Astrocyte of the spinal cord (primary cell): ENCODE data around the gene LARP7.

Experiments used
- DNase-seq: peaks from one replicate; pipeline ENCODE4 v3.0.0; 2011; ENCODE audit warnings: low read depth, low spot score
- H3K4me3 ChIP-seq: 2 replicates; pipeline ENCODE4 v1.5.1; 2011; ENCODE audit warnings: low read depth, mild to moderate bottlenecking, low read length, moderate library complexity
- in situ Hi-C: cut with HindIII; loops from 2 replicates; pipeline ENCODE4 v1.10.0; 2017; ENCODE audit warnings: low sequenced_read_pairs
- TF ChIP-seq, protein P1 (sequence below): IDR thresholded peaks from 2 replicates; pipeline ENCODE4 v1.5.1; 2012; ENCODE audit warnings: low read depth, mild to moderate bottlenecking, low read length, inconsistent platforms

The LARP7 gene

DNA sequence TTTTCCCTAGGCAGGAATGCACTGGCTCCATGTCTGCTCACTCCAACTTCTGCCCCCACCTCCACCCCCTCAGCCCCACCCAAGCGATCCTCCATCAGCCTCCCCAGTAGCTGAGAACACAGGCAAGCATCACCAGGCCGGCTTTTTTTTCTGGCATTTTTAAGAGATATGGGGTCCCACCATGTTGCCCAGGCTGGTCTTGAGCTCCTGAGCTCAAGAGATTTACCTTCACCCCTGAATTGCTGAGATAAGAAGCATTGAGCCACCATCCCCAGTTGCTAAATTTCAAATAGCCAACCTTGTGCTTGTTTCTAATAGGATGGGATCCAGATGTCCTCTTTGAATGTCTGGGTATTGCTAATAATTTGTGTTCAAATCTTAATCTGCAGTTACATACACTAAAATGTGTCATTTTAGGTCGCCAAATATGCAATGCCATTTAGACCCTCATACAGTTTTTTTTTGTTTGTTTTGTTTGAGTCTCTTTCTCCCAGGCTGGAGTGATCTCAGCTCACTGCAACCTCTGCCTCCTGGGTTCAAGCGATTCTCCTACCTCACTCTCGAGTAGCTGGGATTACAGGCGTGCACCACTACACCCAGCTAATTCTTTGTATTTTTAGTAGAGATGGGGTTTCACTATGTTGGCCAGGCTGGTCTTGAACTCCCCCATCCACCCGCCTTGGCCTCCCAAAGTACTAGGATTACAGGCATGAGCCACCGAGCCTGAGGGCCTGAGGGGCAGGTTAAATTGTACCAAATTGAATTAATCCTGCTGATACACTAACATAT is 8.8 kb downstream of the LARP7 start:
- TF ChIP-seq, protein P1, sequence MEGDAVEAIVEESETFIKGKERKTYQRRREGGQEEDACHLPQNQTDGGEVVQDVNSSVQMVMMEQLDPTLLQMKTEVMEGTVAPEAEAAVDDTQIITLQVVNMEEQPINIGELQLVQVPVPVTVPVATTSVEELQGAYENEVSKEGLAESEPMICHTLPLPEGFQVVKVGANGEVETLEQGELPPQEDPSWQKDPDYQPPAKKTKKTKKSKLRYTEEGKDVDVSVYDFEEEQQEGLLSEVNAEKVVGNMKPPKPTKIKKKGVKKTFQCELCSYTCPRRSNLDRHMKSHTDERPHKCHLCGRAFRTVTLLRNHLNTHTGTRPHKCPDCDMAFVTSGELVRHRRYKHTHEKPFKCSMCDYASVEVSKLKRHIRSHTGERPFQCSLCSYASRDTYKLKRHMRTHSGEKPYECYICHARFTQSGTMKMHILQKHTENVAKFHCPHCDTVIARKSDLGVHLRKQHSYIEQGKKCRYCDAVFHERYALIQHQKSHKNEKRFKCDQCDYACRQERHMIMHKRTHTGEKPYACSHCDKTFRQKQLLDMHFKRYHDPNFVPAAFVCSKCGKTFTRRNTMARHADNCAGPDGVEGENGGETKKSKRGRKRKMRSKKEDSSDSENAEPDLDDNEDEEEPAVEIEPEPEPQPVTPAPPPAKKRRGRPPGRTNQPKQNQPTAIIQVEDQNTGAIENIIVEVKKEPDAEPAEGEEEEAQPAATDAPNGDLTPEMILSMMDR, result no peak
- in situ Hi-C loops, result no loop called here
- DNase-seq, result no peak

DNA sequence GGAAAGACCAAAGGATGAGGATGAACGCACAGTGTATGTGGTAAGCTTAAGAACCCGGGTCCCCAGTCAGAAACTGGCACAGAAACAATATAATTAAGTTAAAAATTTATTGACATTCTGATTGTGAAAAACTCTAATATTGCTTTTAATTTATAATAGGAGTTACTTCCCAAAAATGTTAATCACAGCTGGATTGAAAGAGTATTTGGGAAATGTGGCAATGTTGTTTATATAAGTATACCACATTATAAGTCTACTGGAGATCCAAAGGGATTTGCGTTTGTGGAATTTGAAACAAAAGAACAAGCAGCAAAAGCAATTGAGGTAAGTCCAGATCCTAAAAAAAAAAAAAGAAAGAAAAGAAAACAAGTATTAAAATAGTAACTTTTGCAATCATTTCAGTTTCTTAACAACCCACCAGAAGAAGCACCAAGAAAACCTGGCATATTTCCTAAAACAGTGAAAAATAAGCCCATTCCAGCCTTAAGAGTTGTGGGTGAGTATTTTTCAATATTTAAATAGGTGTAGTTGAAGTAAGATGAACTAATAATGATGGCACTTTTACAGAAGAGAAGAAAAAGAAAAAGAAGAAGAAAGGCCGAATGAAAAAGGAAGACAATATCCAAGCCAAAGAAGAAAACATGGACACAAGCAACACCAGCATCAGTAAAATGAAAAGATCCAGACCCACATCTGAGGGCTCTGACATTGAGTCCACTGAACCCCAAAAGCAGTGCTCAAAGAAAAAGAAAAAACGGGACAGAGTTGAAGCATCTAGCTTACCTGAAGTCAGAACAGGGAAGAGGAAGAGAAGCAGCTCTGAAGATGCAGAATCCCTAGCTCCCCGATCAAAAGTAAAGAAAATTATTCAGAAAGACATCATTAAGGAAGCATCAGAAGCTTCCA is 9.9 kb downstream of the LARP7 start:
- TF ChIP-seq, protein P1, result no peak
- in situ Hi-C loops, result no loop called here
- H3K4me3 ChIP-seq, result no peak overlapping the region
- DNase-seq, result no peak

More for the DNA sequence above, 8.8 kb downstream of the LARP7 start:
- no peak overlapping the region for H3K4me3 ChIP-seq

DNA sequence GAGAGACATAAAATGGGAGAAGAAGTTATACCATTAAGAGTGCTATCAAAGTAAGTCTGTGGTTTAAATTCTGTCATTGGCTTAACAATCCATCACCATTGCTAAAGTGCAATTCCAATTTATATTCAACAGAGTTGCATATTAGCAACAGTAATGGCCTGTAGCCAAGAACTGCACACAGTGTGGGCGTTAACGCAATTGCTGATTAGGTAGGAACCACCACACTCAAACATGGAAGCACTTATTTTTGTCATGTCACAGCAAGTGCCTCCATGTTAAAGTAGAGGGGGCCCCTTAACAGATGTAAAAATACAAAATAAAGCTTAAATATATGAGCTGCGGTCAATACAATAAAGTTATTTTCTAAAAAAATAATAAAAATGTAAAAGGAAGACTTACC is 10.8 kb downstream of the LARP7 start:
- H3K4me3 ChIP-seq, result no peak overlapping the region
- DNase-seq, result no peak
- TF ChIP-seq, protein P1, result no peak
- in situ Hi-C loops, result no loop called here

DNA sequence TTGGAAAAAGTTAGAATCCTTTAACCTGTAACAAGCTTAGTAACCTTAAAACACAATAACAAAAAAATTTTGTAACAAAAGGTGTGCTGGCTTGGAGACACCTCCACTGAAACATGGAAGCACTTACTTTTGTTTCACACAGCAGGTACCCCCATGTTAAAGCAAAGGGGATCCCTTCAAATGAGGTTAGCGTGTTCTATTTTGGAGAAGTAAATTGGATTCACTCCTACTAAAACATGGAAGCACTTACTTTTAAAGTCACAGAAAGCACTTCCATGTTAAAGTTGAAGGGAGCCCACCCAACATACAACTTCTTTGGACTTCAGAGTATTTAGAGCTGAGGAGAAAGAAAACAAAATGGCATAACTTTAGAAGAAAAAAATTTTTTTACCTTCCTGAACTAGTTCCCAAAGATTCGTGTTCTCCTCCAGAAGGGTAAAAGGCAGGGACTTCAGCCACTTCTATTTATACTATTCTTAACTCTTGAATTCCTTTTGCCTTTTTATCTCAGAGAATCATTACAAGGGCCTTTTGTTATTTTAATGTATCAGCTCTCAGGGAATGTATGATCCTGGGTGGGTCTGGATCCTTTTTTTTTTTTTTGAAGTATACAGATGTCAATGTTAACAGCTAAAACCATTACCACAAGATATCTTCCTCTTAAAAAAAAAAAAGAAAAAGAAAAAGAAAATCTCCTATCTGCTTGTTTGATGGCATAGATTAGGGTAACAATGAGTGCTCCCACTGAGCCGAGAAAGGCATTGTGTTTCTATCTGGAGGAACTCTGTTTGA is 11.5 kb downstream of the LARP7 start:
- DNase-seq, result peak; percentile 13
- TF ChIP-seq, protein P1, result no peak
- no peak overlapping the region for H3K4me3 ChIP-seq
- in situ Hi-C loops, result no loop called here

DNA sequence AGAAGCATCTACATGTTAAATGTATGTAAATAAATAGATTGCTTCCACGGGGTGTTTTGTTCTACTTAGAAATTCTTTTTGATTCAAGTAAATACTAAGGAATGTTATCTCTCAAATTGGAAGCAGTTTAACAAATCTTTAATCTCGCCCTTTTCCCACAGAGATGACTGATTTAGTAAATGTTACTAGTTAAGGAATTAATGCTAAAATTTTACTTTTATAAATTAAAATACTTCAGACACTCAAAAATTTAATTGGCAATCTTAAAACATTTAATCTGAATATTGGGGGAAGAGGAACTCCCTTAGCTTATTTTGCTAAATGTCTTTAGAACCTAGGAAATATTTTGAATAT is 12.1 kb downstream of the LARP7 start:
- in situ Hi-C loops, result no loop called here
- peak; percentile 9 for DNase-seq
- H3K4me3 ChIP-seq, result no peak overlapping the region
- TF ChIP-seq, protein P1, result no peak

DNA sequence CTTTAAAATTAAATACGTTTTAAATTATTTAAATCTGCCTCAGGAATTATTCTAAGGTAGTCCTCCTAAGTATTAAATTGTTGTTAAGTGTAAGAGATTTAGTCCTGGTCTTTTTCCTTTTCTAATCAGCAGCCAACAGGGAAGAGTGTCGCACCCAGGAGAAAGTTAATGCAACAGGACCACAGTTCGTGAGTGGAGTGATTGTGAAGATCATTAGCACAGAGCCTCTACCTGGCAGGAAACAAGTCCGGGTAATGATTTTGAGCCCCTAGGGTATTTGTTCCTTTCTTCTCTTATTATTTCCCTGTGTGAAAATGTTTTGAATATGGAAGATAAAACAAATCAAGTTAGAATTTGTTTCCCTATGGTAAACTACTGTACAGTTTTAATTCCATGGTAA is 13.4 kb downstream of the LARP7 start:
- DNase-seq, result no peak
- TF ChIP-seq, protein P1, result no peak
- in situ Hi-C loops, result no loop called here
- H3K4me3 ChIP-seq, result no peak overlapping the region
